Neuronal stem cell (in vitro differentiated cells): Measurements from ENCODE around the gene DRC7.

ENCODE experiments used
- DNase-seq: peaks from one replicate; pipeline ENCODE4 v3.0.0-alpha.2; 2013; ENCODE audit warnings: low spot score
- H2AFZ ChIP-seq: one replicate; pipeline ENCODE4 v1.6.1; 2013; ENCODE audit warnings: mild to moderate bottlenecking, low read length, inconsistent platforms
- H2AK5ac ChIP-seq: 2 replicates; pipeline ENCODE4 v1.6.1; 2013; ENCODE audit warnings: low read depth, mild to moderate bottlenecking, inconsistent platforms, low read length, moderate library complexity, mixed read lengths
- H2BK120ac ChIP-seq: 2 replicates; pipeline ENCODE4 v1.6.1; 2013; ENCODE audit warnings: low read depth, mild to moderate bottlenecking, inconsistent platforms, low read length, moderate library complexity, mixed read lengths
- H2BK12ac ChIP-seq: one replicate; pipeline ENCODE4 v1.6.1; 2013; ENCODE audit warnings: low read length, inconsistent platforms
- H2BK15ac ChIP-seq: 2 replicates; pipeline ENCODE4 v1.6.1; 2013; ENCODE audit warnings: mild to moderate bottlenecking, low read length, inconsistent platforms, mixed read lengths
- H2BK5ac ChIP-seq: one replicate; pipeline ENCODE4 v1.6.1; 2013; ENCODE audit warnings: inconsistent platforms, mild to moderate bottlenecking, low read length, moderate library complexity
- H3K14ac ChIP-seq: one replicate; pipeline ENCODE4 v1.6.1; 2013; ENCODE audit warnings: low read length, inconsistent platforms
- H3K18ac ChIP-seq: 2 replicates; pipeline ENCODE4 v1.6.1; 2013; ENCODE audit warnings: low read length, inconsistent platforms
- H3K23ac ChIP-seq: 2 replicates; pipeline ENCODE4 v1.6.1; 2013; ENCODE audit warnings: low read depth, mild to moderate bottlenecking, mixed read lengths, low read length, inconsistent platforms; ENCODE audit not compliant: poor library complexity
- H3K27ac ChIP-seq: replicated peaks from 3 replicates; pipeline ENCODE4 v1.5.1; 2013; ENCODE audit warnings: low read length, inconsistent platforms
- H3K27me3 ChIP-seq, 3 experiments: 2 replicates each; pipeline ENCODE4 v1.6.1; 2013; ENCODE audit warnings: low read length in 3 of 3, mild to moderate bottlenecking in 2 of 3, inconsistent platforms in 1 of 3, low read depth in 1 of 3, mixed read lengths in 1 of 3, moderate library complexity in 1 of 3; ENCODE audit not compliant: control insufficient read depth in 3 of 3, insufficient read depth in 3 of 3
- H3K36me3 ChIP-seq, 2 donors: replicated peaks in 1 of 2; 2 replicates each; pipeline ENCODE4 v1.6.1; 2013; ENCODE audit warnings: low read length in 2 of 2; ENCODE audit not compliant: control insufficient read depth in 2 of 2, insufficient read depth in 2 of 2
- H3K4ac ChIP-seq: 2 replicates; pipeline ENCODE4 v1.6.1; 2013; ENCODE audit warnings: inconsistent platforms, mild to moderate bottlenecking, low read length, moderate library complexity
- H3K4me1 ChIP-seq, 2 donors: 1 replicate in 1 of 2; 2 replicates in 1 of 2; pipeline ENCODE4 v1.6.1; 2013; ENCODE audit warnings: low read length in 2 of 2, low read depth in 1 of 2; ENCODE audit not compliant: control insufficient read depth in 2 of 2, insufficient read depth in 1 of 2
- H3K4me2 ChIP-seq: one replicate; pipeline ENCODE4 v1.6.1; 2013; ENCODE audit warnings: mild to moderate bottlenecking, low read length, inconsistent platforms; ENCODE audit not compliant: insufficient read depth, poor library complexity, severe bottlenecking
- H3K4me3 ChIP-seq, 2 donors: 2 replicates each; pipeline ENCODE4 v1.5.1; 2013; ENCODE audit warnings: low read length in 2 of 2, mild to moderate bottlenecking in 2 of 2, inconsistent platforms in 1 of 2, moderate library complexity in 1 of 2
- H3K79me1 ChIP-seq: one replicate; pipeline ENCODE4 v1.6.1; 2013; ENCODE audit warnings: low read depth, mild to moderate bottlenecking, inconsistent platforms, low read length, moderate library complexity
- H3K9ac ChIP-seq: one replicate; pipeline ENCODE4 v1.6.1; 2013; ENCODE audit warnings: mild to moderate bottlenecking, low read depth, low read length, inconsistent platforms; ENCODE audit not compliant: poor library complexity
- H3K9me3 ChIP-seq, 2 donors: replicated peaks in 1 of 2; 2 replicates each; pipeline versions ENCODE3 to v1.6.1; 2013; ENCODE audit warnings: low read length in 2 of 2, mild to moderate bottlenecking in 2 of 2, inconsistent platforms in 1 of 2, low read depth in 1 of 2, mixed read lengths in 1 of 2, moderate library complexity in 1 of 2; ENCODE audit not compliant: control insufficient read depth in 2 of 2, insufficient read depth in 1 of 2
- H4K8ac ChIP-seq: one replicate; pipeline ENCODE4 v1.6.1; 2013; ENCODE audit warnings: low read depth, mild to moderate bottlenecking, inconsistent platforms, low read length, moderate library complexity
- H4K91ac ChIP-seq: one replicate; pipeline ENCODE4 v1.6.1; 2013; ENCODE audit warnings: low read length, low read depth, mild to moderate bottlenecking, inconsistent platforms; ENCODE audit not compliant: poor library complexity
- WGBS, 2 donors: extraction: QIAGEN DNeasy Blood & Tissue Kit; methylation state at CpG; one replicate each; pipeline ENCODE4 v1.1.7; 2013; ENCODE audit warnings: missing lambda C conversion rate in 2 of 2, mixed read lengths in 1 of 2; ENCODE audit not compliant: insufficient read length in 2 of 2, insufficient replicate concordance in 1 of 2; ENCODE audit errors: extremely low coverage in 2 of 2; 5-methylcytosine and 5-hydroxymethylcytosine counted together

Gene DRC7

GRCh38 chr16:57688987-57689761, 5.4 kb upstream of the DRC7 start:
- Histone ChIP-seq H2BK15ac (peak overlapping the region; percentile 34), H3K79me1 (no peaks in the 10 kb centered on the region), H2BK5ac (no peak overlapping the region), H2AFZ (peak overlapping the region; percentile 85), H3K23ac (no peak overlapping the region), H3K27ac (no peak overlapping the region), H2AK5ac (peak overlapping the region; percentile 28), H2BK120ac (no peak overlapping the region), H3K4me1 (peaks cover 8 to 9% of the 10 kb centered on the region in 2 donors), H3K18ac (peak overlapping the region; percentile 22), H4K91ac (no peak overlapping the region), H4K8ac (no peak overlapping the region), H2BK12ac (no peak overlapping the region), H3K4me2 (no peak overlapping the region), H3K27me3 (peaks cover 0 to 12% (median 3%) of the 10 kb centered on the region in 3 experiments), H3K9me3 (no peaks in the 10 kb centered on the region), H3K14ac (no peak overlapping the region), H3K4me3 (no peak overlapping the region), H3K36me3 (no peaks in the 10 kb centered on the region), H3K4ac (no peak overlapping the region), H3K9ac (no peak overlapping the region)
- no CpG with 5 or more reads among the region's 15 CpGs for WGBS, 2 donors
- no peak for DNase-seq

- Histone ChIP-seq H3K36me3 (no peaks in the 10 kb centered on the region), H3K27ac (no peak overlapping the region), H3K79me1 (no peaks in the 10 kb centered on the region), H3K4me3 (no peak overlapping the region), H3K18ac (no peak overlapping the region), H3K27me3 (peaks cover 0 to 12% (median 3%) of the 10 kb centered on the region in 3 experiments), H3K4me2 (no peak overlapping the region), H3K4ac (no peak overlapping the region), H3K4me1 (peaks cover 9 to 11% of the 10 kb centered on the region in 2 donors), H2BK12ac (no peak overlapping the region), H4K91ac (no peak overlapping the region), H2AK5ac (no peak overlapping the region), H2BK120ac (no peak overlapping the region), H2BK5ac (no peak overlapping the region), H3K9me3 (no peaks in the 10 kb centered on the region), H3K9ac (no peak overlapping the region), H3K23ac (no peak overlapping the region), H2BK15ac (peak overlapping the region; percentile 34), H4K8ac (no peak overlapping the region), H3K14ac (no peak overlapping the region), H2AFZ (peak overlapping the region; percentile 85)
- DNase-seq = no peak
- WGBS, 2 donors = no CpG with 5 or more reads among the region's 13 CpGs
Measured at GRCh38 chr16:57689762-57690558, 4.6 kb upstream of the DRC7 start.

GRCh38 chr16:57690782-57691471, 3.7 kb upstream of the DRC7 start:
- no peak overlapping the region for H3K4me3 ChIP-seq
- no peak overlapping the region for H2BK5ac ChIP-seq
- no peak overlapping the region for H2AK5ac ChIP-seq
- no peaks in the 10 kb centered on the region for H3K36me3 ChIP-seq
- H3K4me2 ChIP-seq = no peak overlapping the region
- H2AFZ ChIP-seq = no peak overlapping the region
- H3K23ac ChIP-seq = peak overlapping the region; percentile 5
- no peak overlapping the region for H3K4ac ChIP-seq
- H2BK15ac ChIP-seq = no peak overlapping the region
- peaks cover 9 to 11% of the 10 kb centered on the region in 2 donors for H3K4me1 ChIP-seq
- H3K9ac ChIP-seq = no peak overlapping the region
- no CpG with 5 or more reads among the region's 4 CpGs for WGBS, 2 donors
- no peak overlapping the region for H3K18ac ChIP-seq
- no peak overlapping the region for H3K14ac ChIP-seq
- H4K8ac ChIP-seq = no peak overlapping the region
- H4K91ac ChIP-seq = no peak overlapping the region
- H2BK120ac ChIP-seq = no peak overlapping the region
- no peak for DNase-seq
- no peak overlapping the region for H2BK12ac ChIP-seq
- H3K27ac ChIP-seq = no peak overlapping the region
- H3K9me3 ChIP-seq = no peaks in the 10 kb centered on the region
- peaks cover 0 to 12% (median 3%) of the 10 kb centered on the region in 3 experiments for H3K27me3 ChIP-seq
- no peaks in the 10 kb centered on the region for H3K79me1 ChIP-seq
